NCI-H2081 treated with DMSO at 0.1 percent for 48 hours (cell line): ENCODE results near the gene TMEM243.
"Not testable (repeated sequence)": the region's sequence is repeated elsewhere in the genome, so short reads cannot be mapped to it uniquely, and the experiment has no call there.

Experiments used
- DNase-seq: peaks from one replicate; lab custom pipeline; 2025; lab: John Stamatoyannopoulos, UW

TMEM243 gene

DNA sequence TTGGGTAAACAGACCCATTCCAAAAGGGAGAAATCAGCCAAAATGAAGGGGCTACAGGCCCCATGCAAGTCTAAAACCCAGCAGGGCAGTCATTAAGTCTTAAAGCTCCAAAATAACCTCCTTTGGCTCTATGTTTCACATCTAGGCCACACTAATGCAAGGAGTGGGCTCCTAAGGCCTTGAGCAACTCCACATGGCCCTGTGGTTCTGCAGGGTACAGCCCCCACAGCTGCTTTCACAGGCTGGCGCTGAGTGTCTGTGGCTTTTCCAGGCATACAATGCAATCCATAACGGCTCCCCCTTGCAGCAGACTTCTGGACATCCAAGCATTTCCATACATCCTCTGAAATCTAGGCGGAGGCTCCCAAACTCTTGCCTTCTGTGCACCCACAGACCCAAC, 9.0 kb downstream of the TMEM243 start:
- no peak for DNase-seq

DNA sequence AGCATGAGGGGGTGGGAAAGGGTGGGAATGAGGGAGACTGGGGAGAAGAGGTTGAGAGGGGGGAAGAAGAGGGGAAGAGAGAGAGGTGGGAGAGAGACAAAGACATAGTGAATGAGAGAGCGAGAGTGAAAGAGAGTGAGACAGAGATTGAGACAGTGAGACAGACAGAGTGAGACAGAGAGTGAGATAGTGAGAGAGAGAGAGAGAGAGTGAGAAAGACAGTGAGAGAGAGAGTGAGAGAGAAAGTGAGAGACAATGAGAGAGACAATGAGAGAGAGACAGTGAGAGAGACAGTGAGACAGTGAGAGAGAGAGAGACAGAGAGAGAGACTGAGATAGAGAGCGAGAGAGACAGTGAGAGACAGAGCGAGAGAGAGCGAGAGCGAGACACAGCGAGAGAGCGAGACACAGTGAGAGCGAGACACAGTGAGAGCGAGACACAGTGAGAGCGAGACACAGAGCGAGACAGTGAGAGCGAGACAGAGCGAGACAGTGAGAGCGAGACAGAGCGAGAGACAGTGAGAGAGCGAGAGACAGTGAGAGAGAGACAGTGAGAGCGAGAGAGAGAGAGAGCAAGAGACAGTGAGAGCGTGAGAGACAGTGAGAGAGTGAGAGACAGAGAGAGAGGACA, 10.1 kb downstream of the TMEM243 start:
- no peak for DNase-seq

GRCh38 chr7:87206361-87206760, 13.2 kb downstream of the TMEM243 start:
- no peak for DNase-seq

- DNase-seq: not testable (repeated sequence)
These were observed 13.8 kb downstream of the TMEM243 start for GRCh38 chr7:87205701-87206100.

DNA sequence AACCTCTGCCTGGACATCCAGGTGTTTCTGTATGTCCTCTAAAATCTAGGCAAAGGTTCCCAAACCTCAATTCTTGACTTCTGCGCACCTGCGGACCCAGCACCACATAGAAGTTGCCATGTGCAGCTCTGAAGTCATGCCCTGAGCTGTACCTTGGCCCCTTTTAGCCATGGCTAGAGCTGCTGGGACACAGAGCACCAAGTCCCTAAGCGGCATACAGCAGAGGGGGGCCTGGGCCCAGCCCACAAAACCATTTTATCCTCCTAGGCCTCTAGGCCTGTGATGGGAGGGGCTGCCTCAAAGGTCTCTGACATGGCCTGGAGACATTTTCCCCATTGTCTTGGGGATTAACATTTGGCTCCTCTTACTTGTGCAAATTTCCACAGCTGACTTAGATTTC, 14.6 kb downstream of the TMEM243 start:
- DNase-seq: no peak

- not testable (repeated sequence) for DNase-seq
These were observed 15.6 kb downstream of the TMEM243 start for GRCh38 chr7:87203929-87204328.

GRCh38 chr7:87202705-87203104, 16.8 kb downstream of the TMEM243 start:
- no peak for DNase-seq

GRCh38 chr7:87202208-87202607, 17.3 kb downstream of the TMEM243 start:
- no peak for DNase-seq

DNA sequence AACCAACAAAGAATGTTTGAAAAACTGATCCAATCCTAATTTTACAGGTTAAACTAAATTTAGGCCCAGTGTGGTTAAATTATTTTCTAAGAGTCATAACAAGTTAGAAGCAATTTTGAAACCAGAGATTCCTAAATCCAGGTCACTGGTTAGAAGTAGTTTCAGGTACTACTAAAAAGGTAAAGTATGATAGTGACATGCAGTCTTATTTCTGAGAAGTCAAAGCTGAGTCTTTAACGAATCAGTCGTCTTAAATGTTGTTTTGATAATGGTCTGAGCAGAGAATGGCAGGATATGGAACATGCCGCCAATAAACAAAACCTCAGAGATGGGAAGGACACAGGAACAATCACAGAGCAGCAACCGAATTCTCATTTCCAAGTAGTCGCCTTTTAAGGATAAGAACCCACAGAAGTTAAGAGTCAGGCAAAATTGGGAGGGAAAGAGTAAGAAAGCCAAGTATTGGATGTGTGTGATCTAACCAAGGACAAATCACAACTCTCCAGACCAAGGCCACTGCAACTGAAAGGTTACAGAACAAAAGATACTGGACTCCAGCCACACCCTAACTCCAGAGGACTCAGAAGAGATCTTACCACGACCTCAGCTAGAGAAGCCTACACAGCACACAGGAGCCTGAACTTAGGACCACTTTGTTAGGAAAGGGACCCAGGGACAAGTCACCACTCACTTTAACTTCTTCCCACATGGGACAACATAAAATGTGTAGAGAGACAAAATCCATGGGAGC, 19.7 kb downstream of the TMEM243 start:
- DNase-seq: no peak

GRCh38 chr7:87199241-87199640, 20.3 kb downstream of the TMEM243 start:
- DNase-seq: no peak

DNA sequence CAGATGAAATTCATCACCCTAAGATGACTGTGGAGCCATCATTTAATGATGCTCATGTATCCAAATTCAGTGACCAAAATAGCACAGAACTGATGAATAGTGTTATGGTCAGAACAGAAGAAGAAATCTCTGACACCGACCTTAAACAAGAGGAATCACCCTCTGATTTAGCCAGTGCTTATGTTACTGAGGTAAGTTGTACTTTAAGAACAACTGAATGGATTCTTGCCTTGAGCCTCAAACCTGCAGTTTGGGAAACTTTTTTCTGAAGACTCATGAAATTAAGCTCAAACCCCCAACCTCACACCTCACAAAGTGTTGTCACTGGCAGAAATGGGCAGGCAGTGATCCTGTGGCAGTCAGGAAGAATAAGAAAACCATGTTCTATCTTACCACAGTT, 25.6 kb downstream of the TMEM243 start:
- DNase-seq: no peak

- DNase-seq: no peak
These were observed 26.6 kb downstream of the TMEM243 start for GRCh38 chr7:87192784-87193487.

DNA sequence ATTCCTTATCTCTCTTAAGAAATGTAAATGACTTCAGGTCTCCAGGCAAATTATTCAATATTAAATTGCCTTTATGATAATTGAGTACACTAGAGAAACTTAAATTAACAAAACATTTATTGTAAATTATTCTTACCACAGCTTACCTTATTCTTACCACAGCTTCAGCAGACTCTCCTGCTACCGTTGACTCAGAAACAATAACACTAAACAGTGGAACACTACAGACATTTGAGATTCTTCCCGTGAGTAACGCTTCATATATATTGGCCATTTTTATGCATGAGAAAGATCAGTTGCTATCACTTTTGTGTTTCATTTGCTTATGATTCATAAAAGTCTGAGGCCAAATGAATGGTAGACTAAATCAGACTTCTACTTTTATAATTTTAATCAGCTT, 28.7 kb downstream of the TMEM243 start:
- no peak for DNase-seq

- DNase-seq: no peak
These were observed 30.6 kb downstream of the TMEM243 start for GRCh38 chr7:87188930-87189329.

GRCh38 chr7:87187120-87187519, 32.4 kb downstream of the TMEM243 start:
- DNase-seq: no peak

GRCh38 chr7:87179180-87179579, 40.4 kb downstream of the TMEM243 start:
- no peak for DNase-seq

- DNase-seq: no peak
These were observed 41.2 kb downstream of the TMEM243 start for GRCh38 chr7:87178320-87178719.

DNA sequence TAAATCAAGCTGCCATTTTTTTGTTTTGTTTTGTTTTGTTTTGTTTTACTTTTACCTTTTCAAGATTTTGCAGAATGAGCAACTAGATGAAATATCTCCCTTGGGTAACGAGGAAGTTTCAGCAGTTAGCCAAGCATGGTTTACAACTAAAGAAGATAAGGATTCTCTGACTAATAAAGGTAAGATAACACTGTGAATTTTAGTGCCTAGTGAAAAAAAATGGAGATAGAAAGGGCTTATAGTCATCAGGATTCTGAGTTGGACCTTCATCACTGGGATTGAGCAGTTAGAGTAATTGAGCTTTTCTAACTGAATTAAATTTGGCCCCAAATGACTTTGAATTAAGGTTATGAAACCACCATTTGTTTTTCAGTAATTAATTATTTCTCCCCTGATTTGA, 46.1 kb downstream of the TMEM243 start:
- DNase-seq: no peak

GRCh38 chr7:87171282-87171934, 48.1 kb downstream of the TMEM243 start:
- no peak for DNase-seq

- DNase-seq: no peak
These were observed 48.7 kb downstream of the TMEM243 start for GRCh38 chr7:87170828-87171227.

GRCh38 chr7:87164433-87164832, 55.1 kb downstream of the TMEM243 start:
- no peak for DNase-seq

- no peak for DNase-seq
These were observed 60.0 kb downstream of the TMEM243 start for GRCh38 chr7:87159538-87159937.

DNA sequence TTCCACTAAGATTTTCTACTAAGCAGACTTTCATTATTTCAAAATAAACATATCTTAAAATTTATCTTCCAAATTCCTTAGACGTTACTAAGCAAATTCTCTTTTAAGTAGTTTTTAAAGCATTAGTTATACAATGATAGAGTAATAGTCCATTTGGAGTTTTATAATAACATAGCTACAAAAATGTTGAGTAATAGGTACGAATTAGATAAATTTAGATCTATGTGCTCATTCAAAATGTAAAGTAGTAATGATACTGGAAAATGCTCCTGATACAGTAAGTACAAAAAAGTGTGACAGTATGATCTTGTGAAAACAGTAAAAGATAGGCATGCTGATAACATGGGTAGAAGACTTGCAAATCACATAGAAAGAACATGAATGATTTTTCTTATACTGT, 62.8 kb downstream of the TMEM243 start:
- no peak for DNase-seq
